Stimulated activated CD4-positive, alpha-beta T cell treated with anti-CD3 and anti-CD28 coated beads, Interleukin-4, amount 100 ng/mL, for 4 hours (primary cell): ENCODE data around the gene GRID1.

Experiments used
- DNase-seq, 2 experiments: peaks; one replicate each; pipeline ENCODE4 v3.0.0-alpha.2; 2020

GRID1 gene

GRCh38 chr10:86312701-86313270 is 53.8 kb downstream of the GRID1 start:
- no peak for DNase-seq

GRCh38 chr10:86311906-86312305 is 54.7 kb downstream of the GRID1 start:
- no peak for DNase-seq

- DNase-seq = no peak
These were observed 55.4 kb downstream of the GRID1 start for GRCh38 chr10:86311190-86311589.

GRCh38 chr10:86310702-86311101 is 55.9 kb downstream of the GRID1 start:
- DNase-seq = no peak

GRCh38 chr10:86310291-86310690 is 56.3 kb downstream of the GRID1 start:
- no peak for DNase-seq

GRCh38 chr10:86308056-86308455 is 58.5 kb downstream of the GRID1 start:
- DNase-seq = no peak

GRCh38 chr10:86306628-86307278 is 59.8 kb downstream of the GRID1 start:
- peak in 1 of 2 experiments; percentile 9 for DNase-seq

GRCh38 chr10:86305521-86305920 is 61.1 kb downstream of the GRID1 start:
- no peak for DNase-seq

- DNase-seq = no peak
These were observed 62.2 kb downstream of the GRID1 start for GRCh38 chr10:86304436-86304835.

- DNase-seq = no peak
These were observed 63.0 kb downstream of the GRID1 start for GRCh38 chr10:86303626-86304025.

GRCh38 chr10:86301971-86302370 is 64.6 kb downstream of the GRID1 start:
- DNase-seq = no peak

GRCh38 chr10:86300931-86301830 is 65.4 kb downstream of the GRID1 start:
- no peak for DNase-seq

GRCh38 chr10:86300399-86300925 is 66.1 kb downstream of the GRID1 start:
- DNase-seq = no peak

GRCh38 chr10:86299562-86299961 is 67.0 kb downstream of the GRID1 start:
- DNase-seq = no peak

GRCh38 chr10:86298501-86299001 is 68.0 kb downstream of the GRID1 start:
- DNase-seq = no peak

- no peak for DNase-seq
These were observed 70.8 kb downstream of the GRID1 start for GRCh38 chr10:86295791-86296190.

- no peak for DNase-seq
These were observed 71.2 kb downstream of the GRID1 start for GRCh38 chr10:86295351-86295750.

GRCh38 chr10:86294346-86295265 is 72.0 kb downstream of the GRID1 start:
- no peak for DNase-seq

GRCh38 chr10:86293396-86293791 is 73.2 kb downstream of the GRID1 start:
- no peak for DNase-seq

GRCh38 chr10:86292462-86293395 is 73.9 kb downstream of the GRID1 start:
- DNase-seq = no peak
